Measurements from ENCODE around the gene BCAS3. TPM values are rescaled to one million over a fixed set of nuclear protein-coding genes. Genes with fewer than 3 reads are reported as not detected.

BCAS3 gene
- total RNA-seq, 2 experiments from 2014 or later: 6.8 to 7.1 TPM

DNA sequence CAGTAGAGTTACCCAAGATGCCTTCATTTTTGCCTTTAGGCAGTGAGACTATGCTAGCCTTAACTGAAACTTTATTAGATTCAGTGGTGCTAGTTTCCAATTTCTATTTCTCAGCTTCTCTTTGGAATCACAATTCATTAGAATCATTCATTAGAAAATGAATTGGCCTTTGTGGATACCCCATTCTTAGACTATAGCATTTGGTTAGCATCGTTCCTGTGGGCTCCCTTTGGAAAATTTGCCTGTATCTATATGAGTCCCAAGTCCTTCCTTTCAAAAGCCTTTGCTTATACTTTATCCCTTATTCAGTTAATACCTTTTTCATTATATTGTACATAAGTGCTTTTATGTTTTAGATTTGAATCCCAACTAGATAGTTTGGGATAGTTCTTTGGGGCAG, 535.0 kb downstream of the BCAS3 start:
- DNase-seq: no peak
- CTCF ChIA-PET: no interaction called here
- Mint-ChIP-seq H3K27me3 (no peaks in the 10 kb centered on the region), H3K36me3 (no peaks in the 10 kb centered on the region), H3K27ac (no peak overlapping the region), H3K4me1 (ENCODE audit: low read depth) (no peaks in the 10 kb centered on the region), H3K9me3 (no peaks in the 10 kb centered on the region), H3K4me3 (no peak overlapping the region)
- POLR2A ChIA-PET: no interaction called here
- intact Hi-C loops (cut with micrococcal nuclease): no loop called here

DNA sequence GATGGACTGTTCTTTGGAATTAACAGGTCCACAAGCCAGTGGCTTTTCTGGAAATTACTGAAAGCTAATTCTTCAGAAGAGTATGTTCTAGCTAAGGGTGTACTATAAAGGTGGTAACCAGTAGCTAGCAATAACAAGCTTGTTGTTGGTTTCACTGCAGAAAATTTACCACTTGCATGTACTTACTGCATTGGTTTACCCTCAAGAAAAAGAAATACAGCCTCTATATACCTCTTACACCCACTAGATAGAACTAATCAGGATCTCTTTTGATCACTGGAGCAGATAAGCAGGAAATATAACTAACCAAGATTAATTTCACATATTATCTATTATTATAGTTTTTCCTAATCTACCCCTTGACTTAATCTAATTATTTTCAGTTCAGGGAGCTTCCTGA, 537.1 kb downstream of the BCAS3 start:
- no peaks in the 10 kb centered on the region for H3K9me3 Mint-ChIP-seq
- no peaks in the 10 kb centered on the region for H3K27me3 Mint-ChIP-seq
- H3K27ac Mint-ChIP-seq: no peak overlapping the region
- H3K36me3 Mint-ChIP-seq: no peaks in the 10 kb centered on the region
- POLR2A ChIA-PET: no interaction called here
- CTCF ChIA-PET: no interaction called here
- H3K4me1 Mint-ChIP-seq (ENCODE audit: low read depth): peaks cover 19% of the 10 kb centered on the region
- H3K4me3 Mint-ChIP-seq: no peak overlapping the region
- intact Hi-C loops (cut with micrococcal nuclease): no loop called here
- no peak for DNase-seq

DNA sequence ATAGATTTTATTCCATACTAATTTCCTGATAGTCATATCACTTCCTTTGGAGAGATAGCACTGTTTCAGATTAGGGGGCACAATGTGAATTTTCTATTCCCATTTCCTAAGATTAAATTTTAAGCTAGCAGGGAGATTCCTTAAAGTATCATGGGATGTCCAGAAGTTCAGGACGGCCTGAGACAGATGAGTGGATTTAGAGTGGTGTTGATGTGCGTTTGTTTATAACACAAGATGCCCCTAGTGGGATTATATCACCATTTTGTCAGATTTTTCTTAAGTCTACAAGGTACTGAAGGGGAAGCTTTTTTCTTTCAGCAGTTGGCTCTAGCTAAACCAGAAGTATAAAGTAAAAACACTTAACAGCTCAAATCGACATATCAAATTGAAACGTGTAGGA, 538.4 kb downstream of the BCAS3 start:
- peaks cover 26% of the 10 kb centered on the region for H3K4me1 Mint-ChIP-seq (ENCODE audit: low read depth)
- CTCF ChIA-PET: no interaction called here
- no peaks in the 10 kb centered on the region for H3K36me3 Mint-ChIP-seq
- H3K27ac Mint-ChIP-seq: no peak overlapping the region
- no peak overlapping the region for H3K4me3 Mint-ChIP-seq
- DNase-seq: no peak
- H3K9me3 Mint-ChIP-seq: no peaks in the 10 kb centered on the region
- intact Hi-C loops (cut with micrococcal nuclease): no loop called here
- POLR2A ChIA-PET: no interaction called here
- no peaks in the 10 kb centered on the region for H3K27me3 Mint-ChIP-seq

DNA sequence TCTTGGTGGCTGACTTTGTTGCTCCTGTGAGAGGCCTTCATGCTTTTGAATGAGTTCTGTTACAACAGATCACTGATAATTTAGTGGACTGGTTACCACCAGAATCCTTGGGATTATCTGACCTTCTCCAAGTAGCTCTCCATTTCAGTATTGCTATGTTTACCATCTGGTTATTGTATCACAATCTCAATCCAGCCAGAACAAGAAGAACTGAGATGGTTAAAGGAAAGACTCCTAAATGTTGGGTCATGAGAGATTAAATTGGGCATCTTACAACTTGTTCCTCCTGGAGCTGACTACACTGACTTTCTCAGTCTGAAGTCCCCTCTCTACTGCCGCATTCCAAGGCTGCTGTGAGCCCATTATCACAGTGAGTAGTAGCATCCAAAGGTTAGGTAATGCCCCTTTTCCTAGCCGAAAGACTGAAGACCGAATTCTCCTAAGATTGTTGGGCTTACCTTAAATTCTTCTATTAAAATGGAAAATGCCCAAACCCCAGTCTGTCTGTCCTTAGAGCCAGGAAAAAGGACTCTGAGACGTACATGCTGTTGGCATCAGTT, 540.3 kb downstream of the BCAS3 start:
- peaks cover 45% of the 10 kb centered on the region for H3K4me1 Mint-ChIP-seq (ENCODE audit: low read depth)
- no peaks in the 10 kb centered on the region for H3K27me3 Mint-ChIP-seq
- no peak for DNase-seq
- POLR2A ChIA-PET: no interaction called here
- H3K27ac Mint-ChIP-seq: peak overlapping the region; percentile 31
- CTCF ChIA-PET: no interaction called here
- no peak overlapping the region for H3K4me3 Mint-ChIP-seq
- intact Hi-C loops (cut with micrococcal nuclease): no loop called here
- H3K9me3 Mint-ChIP-seq: no peaks in the 10 kb centered on the region
- H3K36me3 Mint-ChIP-seq: no peaks in the 10 kb centered on the region

DNA sequence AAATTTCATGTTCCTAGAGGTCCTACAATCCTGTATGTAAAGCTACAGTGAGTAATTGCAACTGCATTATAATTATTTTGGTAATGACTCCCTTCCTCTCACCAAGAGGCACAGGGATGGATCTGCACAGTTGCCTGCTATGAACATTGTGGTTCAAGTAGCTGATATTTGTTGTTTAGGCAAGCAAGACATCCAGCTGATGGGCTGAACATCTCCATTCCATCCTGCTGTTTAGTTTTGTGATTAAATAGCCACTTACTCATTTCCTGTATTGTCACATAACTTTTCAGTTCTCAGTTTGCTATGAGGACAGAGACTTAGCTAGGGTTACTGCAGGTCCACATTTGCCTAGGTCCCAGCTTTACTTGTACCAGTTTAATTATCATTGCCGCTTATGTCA, 540.8 kb downstream of the BCAS3 start:
- H3K4me3 Mint-ChIP-seq: no peak overlapping the region
- ChIA-PET POLR2A (no interaction called here), CTCF (no interaction called here)
- peaks cover 46% of the 10 kb centered on the region for H3K4me1 Mint-ChIP-seq (ENCODE audit: low read depth)
- H3K27me3 Mint-ChIP-seq: no peaks in the 10 kb centered on the region
- H3K9me3 Mint-ChIP-seq: no peaks in the 10 kb centered on the region
- peak; percentile 23 for DNase-seq
- H3K27ac Mint-ChIP-seq: no peak overlapping the region
- H3K36me3 Mint-ChIP-seq: no peaks in the 10 kb centered on the region
- intact Hi-C loops (cut with micrococcal nuclease): no loop called here

DNA sequence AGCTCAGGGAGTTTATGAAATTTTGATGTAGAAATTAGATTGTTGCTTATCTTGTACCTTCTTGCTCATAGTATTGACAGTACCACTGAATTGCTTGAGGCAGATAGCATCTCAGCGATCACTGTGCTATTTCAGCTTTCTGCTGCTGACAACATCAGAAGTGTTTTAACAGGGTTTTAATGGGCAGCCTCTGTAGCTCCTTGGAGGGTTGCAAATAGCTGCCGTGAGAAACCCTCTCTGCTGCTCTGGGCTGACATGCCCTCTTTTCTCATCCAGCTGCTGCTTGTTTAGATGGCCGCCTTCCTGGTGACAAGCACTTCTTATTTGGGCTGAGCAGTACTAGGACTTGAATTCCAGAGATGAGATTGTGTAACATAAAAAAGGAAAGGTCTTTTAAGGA, 541.8 kb downstream of the BCAS3 start:
- no peak for DNase-seq
- Mint-ChIP-seq H3K9me3 (no peaks in the 10 kb centered on the region), H3K36me3 (no peaks in the 10 kb centered on the region), H3K4me3 (no peak overlapping the region), H3K27me3 (no peaks in the 10 kb centered on the region), H3K27ac (no peak overlapping the region), H3K4me1 (ENCODE audit: low read depth) (peaks cover 50% of the 10 kb centered on the region)
- CTCF ChIA-PET: no interaction called here
- POLR2A ChIA-PET: no interaction called here
- intact Hi-C loops (cut with micrococcal nuclease): no loop called here

DNA sequence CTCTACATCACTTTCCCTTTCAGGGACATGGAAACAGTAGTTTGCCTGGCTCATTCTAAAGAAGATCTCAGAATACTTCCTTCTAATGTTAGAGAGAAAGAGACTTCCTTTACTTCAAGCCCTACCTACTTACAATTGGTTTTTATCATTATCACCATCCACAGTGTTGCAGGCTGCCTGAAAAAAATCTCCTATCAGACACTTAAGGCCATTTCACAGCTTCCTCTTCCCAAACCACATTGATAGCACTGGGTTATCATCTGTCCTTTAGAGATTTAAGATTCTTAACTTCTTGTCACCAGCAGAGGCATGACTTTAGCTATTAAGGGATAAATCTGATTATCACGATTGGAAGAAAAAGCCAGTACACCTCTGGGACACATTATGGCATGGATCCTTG, 543.5 kb downstream of the BCAS3 start:
- Mint-ChIP-seq H3K27ac (peak overlapping the region; percentile 84), H3K36me3 (no peaks in the 10 kb centered on the region), H3K4me1 (ENCODE audit: low read depth) (peaks cover 50% of the 10 kb centered on the region), H3K27me3 (no peaks in the 10 kb centered on the region), H3K4me3 (no peak overlapping the region), H3K9me3 (no peaks in the 10 kb centered on the region)
- POLR2A ChIA-PET: no interaction called here
- DNase-seq: no peak
- intact Hi-C loops (cut with micrococcal nuclease): loop anchor here (5.0 kb wide), 2 partner anchors 64 to 84 kb away; no protein-coding TSS in a partner anchor
- CTCF ChIA-PET: interaction anchor here (0.6 kb wide), 1 partner anchor 218 kb away, joined by 4 read pairs; no protein-coding TSS in a partner anchor

DNA sequence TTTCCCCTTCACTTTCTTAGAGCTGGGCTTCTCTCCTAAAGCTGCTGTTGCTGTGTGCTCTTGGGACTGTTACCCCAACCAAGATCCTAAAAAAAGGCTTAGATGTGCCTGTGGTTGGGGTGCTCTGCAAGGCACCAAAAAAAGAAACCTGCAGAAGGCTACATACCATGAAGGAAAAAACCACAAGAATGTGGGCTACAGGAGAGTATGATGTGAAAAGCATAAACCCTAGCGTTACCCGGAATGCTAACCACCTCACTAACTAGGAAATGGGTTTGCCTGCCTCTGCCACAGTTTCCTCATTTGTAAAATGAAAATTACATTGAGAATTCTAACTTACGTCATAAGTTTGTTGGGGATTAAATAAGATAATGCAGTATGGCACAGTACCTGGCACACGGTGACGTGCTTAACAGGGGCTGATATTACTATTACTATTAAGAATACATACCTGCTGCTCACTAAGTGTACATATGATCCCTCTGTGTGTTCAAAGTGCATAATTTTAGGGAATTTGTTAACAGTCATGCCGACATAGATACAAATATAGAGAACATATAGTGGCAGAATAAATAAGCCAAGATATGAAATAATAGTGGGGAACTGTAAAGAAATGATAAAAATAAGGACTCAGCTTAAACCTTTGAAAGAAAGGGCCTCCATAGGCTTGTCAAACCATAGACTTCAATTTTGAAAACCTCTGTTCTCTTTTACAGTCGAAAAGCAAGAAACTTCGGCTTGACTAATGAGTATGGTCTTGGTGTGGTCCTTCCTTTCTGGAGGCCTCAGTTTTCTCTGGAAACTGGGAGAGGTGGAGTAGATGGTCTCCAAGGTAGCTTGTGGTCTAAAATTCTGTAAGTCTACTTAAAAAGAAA, 544.2 kb downstream of the BCAS3 start:
- H3K4me1 Mint-ChIP-seq (ENCODE audit: low read depth): peaks cover 50% of the 10 kb centered on the region
- CTCF ChIA-PET: interaction anchor here (0.6 kb wide), 1 partner anchor 136 kb away, joined by 4 read pairs; no protein-coding TSS in a partner anchor

DNA sequence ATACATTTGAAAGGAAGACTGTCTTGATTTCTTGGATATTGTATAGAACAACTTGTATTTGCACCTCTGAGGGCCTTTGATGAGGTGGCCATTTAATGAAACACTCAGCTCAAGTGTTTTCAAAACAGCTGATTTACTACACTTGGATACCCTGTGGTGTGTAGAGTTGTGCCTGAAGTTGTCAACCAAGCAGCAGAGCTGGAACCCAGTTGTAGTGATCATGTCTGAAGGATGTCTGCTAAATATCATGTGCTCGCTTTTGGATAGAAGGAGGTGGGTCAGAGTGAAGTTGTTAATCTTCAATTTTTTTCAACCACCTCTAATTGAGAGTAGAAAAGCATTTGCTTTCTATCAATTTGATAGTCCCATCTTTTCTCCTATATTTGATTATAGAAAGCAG, 546.1 kb downstream of the BCAS3 start:
- Mint-ChIP-seq H3K27ac (no peak overlapping the region), H3K4me3 (no peak overlapping the region), H3K36me3 (no peaks in the 10 kb centered on the region), H3K4me1 (ENCODE audit: low read depth) (peaks cover 44% of the 10 kb centered on the region), H3K9me3 (no peaks in the 10 kb centered on the region), H3K27me3 (no peaks in the 10 kb centered on the region)
- no peak for DNase-seq
- intact Hi-C loops (cut with micrococcal nuclease): loop anchor here (5.0 kb wide), 2 partner anchors 66 to 86 kb away; no protein-coding TSS in a partner anchor
- POLR2A ChIA-PET: no interaction called here
- CTCF ChIA-PET: no interaction called here

More for the DNA sequence above, 544.2 kb downstream of the BCAS3 start:
- Mint-ChIP-seq H3K9me3 (no peaks in the 10 kb centered on the region), H3K27me3 (no peaks in the 10 kb centered on the region), H3K27ac (peak overlapping the region; percentile 84), H3K36me3 (no peaks in the 10 kb centered on the region), H3K4me3 (peak overlapping the region; percentile 40)
- POLR2A ChIA-PET: no interaction called here
- peak; percentile 46 for DNase-seq
- intact Hi-C loops (cut with micrococcal nuclease): loop anchor here (1.0 to 5.0 kb wide), 4 partner anchors 57 to 152 kb away; no protein-coding TSS in a partner anchor

DNA sequence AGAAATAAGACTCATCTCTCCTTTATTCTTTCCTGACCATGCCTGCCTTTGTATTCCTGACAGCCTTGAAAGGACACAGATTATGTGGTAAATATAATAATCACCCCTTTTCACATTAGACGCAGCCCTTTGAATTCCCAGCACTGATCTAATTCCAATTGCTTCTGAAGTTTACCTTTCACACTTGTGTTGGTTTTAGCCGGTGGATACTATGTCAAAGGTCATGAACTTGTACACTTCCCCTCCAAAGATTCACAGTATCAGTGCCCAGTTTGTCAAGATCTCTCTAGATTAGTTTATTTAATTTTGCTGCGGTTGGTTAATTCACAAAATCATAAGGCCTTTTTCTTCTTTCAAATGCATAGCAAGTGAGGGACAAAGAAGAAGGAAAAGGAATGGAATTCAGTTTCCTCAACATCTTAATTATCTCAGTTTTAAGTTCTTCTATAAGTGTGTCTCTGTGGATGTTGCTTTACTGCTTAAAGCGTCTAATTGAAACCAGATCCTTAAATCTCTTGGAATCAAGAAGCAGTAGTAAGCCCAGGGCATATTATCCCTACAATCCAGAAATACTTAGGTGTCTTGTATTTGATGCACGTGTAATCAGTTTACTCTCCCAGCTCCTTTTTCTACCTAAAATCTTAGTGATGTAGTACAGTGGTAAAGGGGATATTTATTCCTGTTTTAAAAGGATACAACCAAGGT, 547.7 kb downstream of the BCAS3 start:
- Mint-ChIP-seq H3K4me3 (no peak overlapping the region), H3K27ac (no peak overlapping the region), H3K27me3 (no peaks in the 10 kb centered on the region), H3K4me1 (ENCODE audit: low read depth) (peaks cover 33% of the 10 kb centered on the region), H3K9me3 (no peaks in the 10 kb centered on the region), H3K36me3 (no peaks in the 10 kb centered on the region)
- ChIA-PET POLR2A (no interaction called here), CTCF (no interaction called here)
- intact Hi-C loops (cut with micrococcal nuclease): no loop called here
- no peak for DNase-seq

DNA sequence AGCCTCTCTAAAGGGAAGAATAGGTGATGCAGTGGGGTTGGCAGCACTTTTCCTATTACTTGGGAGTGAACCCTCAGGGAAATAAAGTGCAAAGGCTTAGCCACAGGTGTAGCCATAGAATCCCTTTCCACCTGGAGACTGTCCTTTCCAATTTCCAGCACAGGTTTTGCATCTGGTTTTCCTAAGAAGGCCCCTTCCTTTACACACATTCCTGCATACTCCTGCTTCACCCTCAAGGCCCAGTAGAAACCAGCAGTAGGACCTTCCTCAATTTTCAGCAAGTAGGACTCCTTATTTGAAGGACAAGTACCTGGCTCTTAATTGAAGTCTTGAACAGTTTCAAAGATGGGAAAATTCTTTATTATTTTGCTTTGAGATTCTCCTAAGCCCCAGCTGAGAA, 550.2 kb downstream of the BCAS3 start:
- no peak overlapping the region for H3K27ac Mint-ChIP-seq
- H3K4me1 Mint-ChIP-seq (ENCODE audit: low read depth): peaks cover 16% of the 10 kb centered on the region
- intact Hi-C loops (cut with micrococcal nuclease): no loop called here
- H3K9me3 Mint-ChIP-seq: no peaks in the 10 kb centered on the region
- ChIA-PET POLR2A (no interaction called here), CTCF (interaction anchor here (0.6 kb wide), 1 partner anchor 378 kb away, joined by 3 read pairs; no protein-coding TSS in a partner anchor)
- no peak for DNase-seq
- H3K36me3 Mint-ChIP-seq: peaks cover 2% of the 10 kb centered on the region
- H3K4me3 Mint-ChIP-seq: no peak overlapping the region
- no peaks in the 10 kb centered on the region for H3K27me3 Mint-ChIP-seq

DNA sequence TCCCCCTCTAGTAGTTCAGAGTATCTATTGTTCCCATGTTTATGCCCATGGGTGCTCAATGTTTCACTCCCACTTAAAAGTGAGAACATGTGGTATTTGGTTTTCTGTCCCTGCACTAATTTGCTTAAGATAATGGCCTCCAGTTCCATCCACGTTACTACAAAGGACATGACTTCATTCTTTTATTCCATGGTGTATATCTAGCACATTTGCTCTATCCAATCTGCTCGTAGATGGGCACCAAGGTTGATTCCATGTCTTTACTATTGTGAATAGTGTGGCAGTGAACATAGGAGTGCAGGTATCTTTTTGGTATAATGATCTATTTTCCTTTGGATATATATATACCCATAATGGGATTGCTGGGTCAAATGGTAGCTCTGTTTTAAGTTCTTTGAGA, 552.8 kb downstream of the BCAS3 start:
- no peak overlapping the region for H3K4me3 Mint-ChIP-seq
- POLR2A ChIA-PET: no interaction called here
- peaks cover 2% of the 10 kb centered on the region for H3K36me3 Mint-ChIP-seq
- DNase-seq: no peak
- H3K27me3 Mint-ChIP-seq: no peaks in the 10 kb centered on the region
- CTCF ChIA-PET: no interaction called here
- intact Hi-C loops (cut with micrococcal nuclease): no loop called here
- peaks cover 11% of the 10 kb centered on the region for H3K4me1 Mint-ChIP-seq (ENCODE audit: low read depth)
- H3K9me3 Mint-ChIP-seq: no peaks in the 10 kb centered on the region
- H3K27ac Mint-ChIP-seq: no peak overlapping the region
